ENCODE measurements around the gene VSTM2B. TPM values are rescaled to one million over a fixed set of nuclear protein-coding genes. Genes with fewer than 3 reads are reported as not detected.

VSTM2B gene
- total and polyA plus RNA-seq, 7 donors: 0.41 TPM; not detected in 6

DNA sequence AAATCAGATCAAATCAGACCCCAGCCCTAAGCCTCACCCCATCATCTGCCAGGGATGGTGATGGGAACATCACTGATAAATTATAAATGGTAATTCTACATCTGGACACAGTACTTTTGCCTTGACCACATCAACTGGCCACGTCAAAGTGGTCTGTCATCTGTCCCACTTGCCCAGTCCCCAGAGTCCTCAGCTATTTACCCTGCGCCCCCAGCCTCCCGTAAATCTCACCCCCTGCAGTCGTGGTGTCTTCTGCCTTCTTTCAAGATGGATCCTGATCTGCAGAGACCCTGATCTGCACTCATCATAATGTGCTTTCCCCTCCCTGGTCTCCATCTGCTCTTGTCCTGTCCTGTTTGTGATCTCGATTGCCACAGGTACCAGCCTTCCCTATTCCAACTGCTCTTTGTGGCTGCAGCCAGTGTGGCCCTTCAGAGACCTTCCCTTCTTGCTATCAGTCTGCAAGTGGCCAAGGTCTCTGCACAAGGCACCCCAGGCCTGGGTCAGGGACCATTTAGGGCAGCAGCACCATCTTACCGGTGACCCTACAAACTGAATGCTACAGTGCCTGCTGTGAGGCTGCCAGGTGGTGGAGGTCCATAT, 53.6 kb downstream of the VSTM2B start:
- Histone ChIP-seq H3K27me3 (peaks cover 0 to 55% (median 6%) of the 10 kb centered on the region in 3 donors), H3K27ac (no peak overlapping the region), H3K4me1 (no peaks in the 10 kb centered on the region), H3K9me3 (peaks cover 0 to 4% (median 1%) of the 10 kb centered on the region in 4 donors), H3K4me3 (no peak overlapping the region), H3K36me3 (no peaks in the 10 kb centered on the region)
- no peak for DNase-seq
- 82 to 85% methylated on average over 6 of the region's 6 CpGs for WGBS, 2 donors
- TF ChIP-seq POLR2A (IDR thresholded peaks at IDR 0.05): no peak
- no peak for TF ChIP-seq EP300 (IDR thresholded peaks at IDR 0.05)
- TF ChIP-seq, protein P1, sequence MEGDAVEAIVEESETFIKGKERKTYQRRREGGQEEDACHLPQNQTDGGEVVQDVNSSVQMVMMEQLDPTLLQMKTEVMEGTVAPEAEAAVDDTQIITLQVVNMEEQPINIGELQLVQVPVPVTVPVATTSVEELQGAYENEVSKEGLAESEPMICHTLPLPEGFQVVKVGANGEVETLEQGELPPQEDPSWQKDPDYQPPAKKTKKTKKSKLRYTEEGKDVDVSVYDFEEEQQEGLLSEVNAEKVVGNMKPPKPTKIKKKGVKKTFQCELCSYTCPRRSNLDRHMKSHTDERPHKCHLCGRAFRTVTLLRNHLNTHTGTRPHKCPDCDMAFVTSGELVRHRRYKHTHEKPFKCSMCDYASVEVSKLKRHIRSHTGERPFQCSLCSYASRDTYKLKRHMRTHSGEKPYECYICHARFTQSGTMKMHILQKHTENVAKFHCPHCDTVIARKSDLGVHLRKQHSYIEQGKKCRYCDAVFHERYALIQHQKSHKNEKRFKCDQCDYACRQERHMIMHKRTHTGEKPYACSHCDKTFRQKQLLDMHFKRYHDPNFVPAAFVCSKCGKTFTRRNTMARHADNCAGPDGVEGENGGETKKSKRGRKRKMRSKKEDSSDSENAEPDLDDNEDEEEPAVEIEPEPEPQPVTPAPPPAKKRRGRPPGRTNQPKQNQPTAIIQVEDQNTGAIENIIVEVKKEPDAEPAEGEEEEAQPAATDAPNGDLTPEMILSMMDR (IDR thresholded peaks at IDR 0.05): no peak
- TF ChIP-seq POLR2AphosphoS5 (IDR thresholded peaks at IDR 0.05): no peak
- intact Hi-C loops (cut with DNase I): no loop called here

DNA sequence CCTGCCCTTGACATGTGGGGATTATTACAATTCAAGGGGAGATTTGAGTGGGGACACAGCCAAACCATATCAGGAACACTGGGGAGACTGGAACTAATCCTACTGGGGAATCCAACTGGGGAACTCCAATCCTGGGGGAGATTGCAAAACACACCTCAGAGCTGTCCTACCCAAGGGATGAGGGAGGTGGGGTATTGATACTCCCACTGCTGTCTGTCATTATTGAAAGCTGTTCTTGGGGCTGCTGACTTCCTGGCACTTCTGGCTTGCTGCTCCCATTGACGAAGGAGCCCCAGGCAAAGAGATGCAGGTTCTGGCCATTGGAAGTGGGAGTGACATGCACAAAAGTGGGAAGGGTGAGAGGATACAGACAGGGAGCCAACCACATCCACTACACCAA, 55.6 kb downstream of the VSTM2B start:
- Histone ChIP-seq H3K36me3 (no peaks in the 10 kb centered on the region), H3K27me3 (peaks cover 0 to 38% (median 0%) of the 10 kb centered on the region in 3 donors), H3K27ac (no peak overlapping the region), H3K4me1 (no peaks in the 10 kb centered on the region), H3K9me3 (peaks cover 0 to 4% (median 1%) of the 10 kb centered on the region in 4 donors), H3K4me3 (no peak overlapping the region)
- no peak for DNase-seq
- TF ChIP-seq POLR2A (IDR thresholded peaks at IDR 0.05) (no peak), EP300 (IDR thresholded peaks at IDR 0.05) (no peak)
- WGBS, 2 donors: 43 to 46% methylated on average over 1 of the region's 1 CpG
- intact Hi-C loops (cut with DNase I): no loop called here

DNA sequence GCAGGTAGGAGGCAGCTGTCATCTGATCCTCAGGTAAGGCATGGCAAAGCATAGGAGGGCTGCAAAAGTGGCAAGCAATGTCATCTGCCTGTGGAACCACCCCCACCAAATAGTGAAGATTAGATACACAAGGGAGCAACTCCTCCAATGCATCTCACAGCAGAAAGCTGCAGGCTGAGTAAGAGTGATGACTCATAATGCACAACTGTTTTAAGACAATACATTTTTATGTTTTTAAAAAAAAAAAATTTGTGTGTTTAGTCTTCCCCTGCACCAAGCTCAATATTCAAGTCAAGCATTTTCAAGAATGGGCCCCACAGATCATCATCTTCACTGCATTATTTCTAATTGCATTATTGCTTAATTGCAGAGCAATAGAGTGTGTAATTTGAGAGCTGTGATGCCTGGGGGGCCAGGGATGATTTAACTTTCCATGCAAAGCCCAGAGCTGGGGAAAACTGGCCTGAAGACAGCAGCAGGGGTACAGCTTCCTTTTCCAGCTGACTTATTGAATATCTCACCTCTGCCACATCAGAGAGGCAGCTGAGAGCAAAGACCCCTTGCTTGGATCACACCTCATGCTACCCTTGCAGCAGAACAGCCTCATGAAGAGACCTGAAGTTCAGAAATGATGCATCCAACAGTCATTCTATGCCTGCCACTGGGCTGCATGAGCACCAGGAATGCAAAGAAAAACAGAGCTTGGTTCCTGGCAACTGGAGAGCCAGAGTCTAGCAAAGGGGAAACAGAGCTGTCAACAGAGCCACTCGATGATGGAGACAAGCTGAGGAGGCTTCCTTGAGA, 57.6 kb downstream of the VSTM2B start:
- Histone ChIP-seq H3K27ac (no peak overlapping the region), H3K9me3 (peaks cover 0 to 4% (median 1%) of the 10 kb centered on the region in 4 donors), H3K4me1 (no peaks in the 10 kb centered on the region), H3K36me3 (no peaks in the 10 kb centered on the region), H3K4me3 (no peak overlapping the region), H3K27me3 (peaks cover 0 to 37% (median 0%) of the 10 kb centered on the region in 3 donors)
- 61% methylated on average over 1 of the region's 1 CpG for WGBS, 2 donors
- intact Hi-C loops (cut with DNase I): no loop called here
- TF ChIP-seq POLR2AphosphoS5 (IDR thresholded peaks at IDR 0.05) (no peak), POLR2A (IDR thresholded peaks at IDR 0.05) (no peak), EP300 (IDR thresholded peaks at IDR 0.05) (no peak)
- TF ChIP-seq, protein P1 (IDR thresholded peaks at IDR 0.05): no peak
- no peak for DNase-seq

DNA sequence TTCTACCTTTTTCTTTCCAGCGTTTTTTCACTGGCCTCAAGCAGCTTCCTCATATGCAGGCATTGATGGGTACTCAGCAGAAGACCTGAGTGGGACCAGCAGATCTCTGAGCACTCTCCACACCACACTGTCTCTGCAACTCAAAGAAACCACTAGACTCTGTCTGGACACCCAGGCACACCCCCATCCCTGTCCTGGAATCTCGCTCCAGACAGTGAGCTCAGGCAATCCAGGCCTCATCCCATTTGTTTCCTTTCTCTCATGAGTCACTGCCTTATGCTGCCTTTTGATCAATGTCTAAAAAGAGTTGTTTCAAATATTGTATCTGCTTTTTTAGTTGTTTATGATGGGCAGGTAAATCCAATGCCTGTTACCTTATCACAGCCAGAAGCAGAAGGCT, 60.6 kb downstream of the VSTM2B start:
- H3K36me3 ChIP-seq: no peaks in the 10 kb centered on the region
- WGBS, 2 donors: 45 to 65% methylated on average over 2 of the region's 2 CpGs
- H3K27me3 ChIP-seq: peaks cover 0 to 23% (median 0%) of the 10 kb centered on the region in 3 donors
- peaks cover 0 to 2% (median under 1%) of the 10 kb centered on the region in 4 donors for H3K9me3 ChIP-seq
- TF ChIP-seq, protein P1 (IDR thresholded peaks at IDR 0.05): no peak
- TF ChIP-seq POLR2AphosphoS5 (IDR thresholded peaks at IDR 0.05) (no peak), EP300 (IDR thresholded peaks at IDR 0.05) (no peak), POLR2A (IDR thresholded peaks at IDR 0.05) (no peak)
- no peak overlapping the region for H3K27ac ChIP-seq
- H3K4me1 ChIP-seq: no peaks in the 10 kb centered on the region
- intact Hi-C loops (cut with DNase I): no loop called here
- DNase-seq: no peak
- H3K4me3 ChIP-seq: no peak overlapping the region

DNA sequence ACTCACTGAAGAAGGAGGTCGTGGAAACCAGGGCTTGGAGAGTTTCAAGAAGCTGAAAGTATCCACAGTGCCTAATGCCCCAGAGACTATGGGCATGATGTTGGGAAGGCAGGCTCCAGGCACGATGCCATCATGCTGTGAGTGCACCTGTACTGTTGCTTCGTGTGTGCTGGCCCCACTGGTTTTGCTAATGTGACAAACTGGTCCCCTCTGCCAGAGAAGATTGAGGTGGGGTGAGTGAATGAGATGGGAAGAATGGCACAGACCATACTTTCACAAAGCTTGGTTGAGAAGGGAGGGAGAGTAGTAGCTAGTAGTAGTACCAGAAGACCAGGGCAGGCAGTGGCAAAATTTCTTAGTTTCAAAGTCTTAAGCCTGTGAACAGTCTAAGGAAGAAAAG, 61.3 kb downstream of the VSTM2B start:
- H3K27ac ChIP-seq: no peak overlapping the region
- H3K9me3 ChIP-seq: no peaks in the 10 kb centered on the region
- WGBS, 2 donors: 67 to 76% methylated on average over 3 of the region's 3 CpGs
- no peak for DNase-seq
- intact Hi-C loops (cut with DNase I): no loop called here
- no peak for TF ChIP-seq EP300 (IDR thresholded peaks at IDR 0.05)
- no peak for TF ChIP-seq POLR2AphosphoS5 (IDR thresholded peaks at IDR 0.05)
- TF ChIP-seq, protein P1 (IDR thresholded peaks at IDR 0.05): no peak
- TF ChIP-seq POLR2A (IDR thresholded peaks at IDR 0.05): no peak
- H3K4me3 ChIP-seq: no peak overlapping the region
- H3K27me3 ChIP-seq: peaks cover 0 to 25% (median 0%) of the 10 kb centered on the region in 3 donors
- H3K36me3 ChIP-seq: no peaks in the 10 kb centered on the region
- no peaks in the 10 kb centered on the region for H3K4me1 ChIP-seq
